ENCODE results near the gene FITM1. TPM values are rescaled to one million over a fixed set of nuclear protein-coding genes. Genes with fewer than 3 reads are reported as not detected.
A peak's percentile ranks its signal among the peaks of the same experiment; 100 is the strongest.

Gene FITM1
- total and polyA plus RNA-seq, 2 experiments from 2014 or later, result 0.53 TPM; not detected in 1

GRCh38 chr14:24092110-24092504 lies 38.4 kb upstream of the FITM1 start (continued):
- no peak for TF ChIP-seq ZNF462 (CRISPR knock-in tag; IDR thresholded peaks at IDR 0.05)

GRCh38 chr14:24092505-24093206 lies 37.8 kb upstream of the FITM1 start:
- peak overlapping the region; percentile 100 for H3K27ac Mint-ChIP-seq
- peaks cover 38% of the 10 kb centered on the region for H3K4me1 Mint-ChIP-seq
- Histone ChIP-seq H2AFZ (no peak overlapping the region), H3K4me2 (peak overlapping the region; percentile 73), H3K4me3 (no peak overlapping the region), H3K36me3 (ENCODE audit: insufficient read depth) (no peaks in the 10 kb centered on the region), H3K27ac (ENCODE audit: low read depth) (no peak overlapping the region; the same call in 1 of the 2 replicates), H3K4me1 (ENCODE audit: insufficient read depth) (peaks cover 18% of the 10 kb centered on the region), H3K79me2 (replicated peaks; ENCODE audit: insufficient read depth) (peaks cover 22% of the 10 kb centered on the region), H4K20me1 (replicated peaks; ENCODE audit: insufficient read depth) (0 out of 2 replicates have a peak, but pooled peaks cover under 1% of the 10 kb centered on the region), H3K27me3 (ENCODE audit: insufficient read depth) (no peaks in the 10 kb centered on the region), H3K9me2 (ENCODE audit: insufficient read depth) (peaks cover 8% of the 10 kb centered on the region), H3F3A (replicated peaks; ENCODE audit: low read depth) (peaks cover 15% of the 10 kb centered on the region)
- peaks cover 3% of the 10 kb centered on the region; the same call in 2 of the 3 replicates for H3K9me3 Mint-ChIP-seq
- ATAC-seq, result no peak
- H3K36me3 Mint-ChIP-seq (ENCODE audit: low read depth), result peaks cover 37% of the 10 kb centered on the region
- no peak for DNase-seq (ENCODE audit: low spot score)
- peaks cover 24% of the 10 kb centered on the region for H3K27me3 Mint-ChIP-seq (ENCODE audit: insufficient read depth, low read depth, poor library complexity)
- H3K4me3 Mint-ChIP-seq, result peak overlapping the region; percentile 66; the same call in 1 of the 3 replicates
- TF ChIP-seq EZH2phosphoT487 (IDR thresholded peaks at IDR 0.05; ENCODE audit: unreplicated experiment) (no peak), ZNF462 (CRISPR knock-in tag; IDR thresholded peaks at IDR 0.05) (no peak), ZNF331 (CRISPR knock-in tag; IDR thresholded peaks at IDR 0.05; ENCODE audit: low read depth) (no peak), POLR2AphosphoS5 (IDR thresholded peaks at IDR 0.05; ENCODE audit: low read depth) (no peak)
